ENCODE data around the gene MED27. TPM values are rescaled to one million over a fixed set of nuclear protein-coding genes. Genes with fewer than 3 reads are reported as not detected.

MED27 gene
- total RNA-seq, 1 experiment from 2014 or later: 38.4 TPM

- Histone ChIP-seq H3K79me2 (ENCODE audit: low read length) (peaks cover 80% of the 10 kb centered on the region), H3K9ac (ENCODE audit: low read length) (no peak overlapping the region), H3K4me3 (ENCODE audit: low read length) (no peak overlapping the region), H3K4me2 (ENCODE audit: low read length) (no peak overlapping the region), H3K9me2 (replicated peaks; ENCODE audit: low read length) (no peaks in the 10 kb centered on the region), H2AFZ (ENCODE audit: low read length) (no peak overlapping the region), H3K9me3 (ENCODE audit: low read length) (no peaks in the 10 kb centered on the region), H3K27me3 (ENCODE audit: low read length) (no peaks in the 10 kb centered on the region), H3K36me3 (ENCODE audit: low read depth, low read length) (no peaks in the 10 kb centered on the region), H3K27ac (ENCODE audit: low read length) (no peak overlapping the region), H3K4me1 (ENCODE audit: insufficient read depth, low read length) (peaks cover 12% of the 10 kb centered on the region; the same call in 1 of the 2 replicates), H3F3A (ENCODE audit: low read length, unreplicated experiment) (no peaks in the 10 kb centered on the region), H4K20me1 (ENCODE audit: low read length) (0 out of 2 replicates have a peak, but pooled peaks cover 3% of the 10 kb centered on the region)
- no peak for ATAC-seq
- no peak for TF ChIP-seq EZH2phosphoT487 (IDR thresholded peaks at IDR 0.05; ENCODE audit: borderline replicate concordance, low read length)
- TF ChIP-seq, protein P1, sequence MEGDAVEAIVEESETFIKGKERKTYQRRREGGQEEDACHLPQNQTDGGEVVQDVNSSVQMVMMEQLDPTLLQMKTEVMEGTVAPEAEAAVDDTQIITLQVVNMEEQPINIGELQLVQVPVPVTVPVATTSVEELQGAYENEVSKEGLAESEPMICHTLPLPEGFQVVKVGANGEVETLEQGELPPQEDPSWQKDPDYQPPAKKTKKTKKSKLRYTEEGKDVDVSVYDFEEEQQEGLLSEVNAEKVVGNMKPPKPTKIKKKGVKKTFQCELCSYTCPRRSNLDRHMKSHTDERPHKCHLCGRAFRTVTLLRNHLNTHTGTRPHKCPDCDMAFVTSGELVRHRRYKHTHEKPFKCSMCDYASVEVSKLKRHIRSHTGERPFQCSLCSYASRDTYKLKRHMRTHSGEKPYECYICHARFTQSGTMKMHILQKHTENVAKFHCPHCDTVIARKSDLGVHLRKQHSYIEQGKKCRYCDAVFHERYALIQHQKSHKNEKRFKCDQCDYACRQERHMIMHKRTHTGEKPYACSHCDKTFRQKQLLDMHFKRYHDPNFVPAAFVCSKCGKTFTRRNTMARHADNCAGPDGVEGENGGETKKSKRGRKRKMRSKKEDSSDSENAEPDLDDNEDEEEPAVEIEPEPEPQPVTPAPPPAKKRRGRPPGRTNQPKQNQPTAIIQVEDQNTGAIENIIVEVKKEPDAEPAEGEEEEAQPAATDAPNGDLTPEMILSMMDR (conservative IDR thresholded peaks at IDR 0.05; ENCODE audit: low read depth, low read length): no peak
- no peak for TF ChIP-seq EZH2 (IDR thresholded peaks at IDR 0.05; ENCODE audit: low read length, unreplicated experiment)
- DNase-seq: no peak
- ChIA-PET CTCF (interaction anchor here (0.6 kb wide), 1 partner anchor 18 kb away, joined by 12 read pairs; no protein-coding TSS in a partner anchor), POLR2A (ENCODE audit: unreplicated experiment) (no interaction called here)
- BruUV-seq (replicated peaks): no TSS peak
- intact Hi-C loops (cut with micrococcal nuclease): no loop called here
Measured at GRCh38 chr9:132018957-132019405, 60.7 kb downstream of the MED27 start.

GRCh38 chr9:132016456-132016855 is 63.2 kb downstream of the MED27 start:
- H3F3A ChIP-seq (ENCODE audit: low read length, unreplicated experiment): no peaks in the 10 kb centered on the region
- BruUV-seq (replicated peaks): no TSS peak
- no peak for TF ChIP-seq EZH2 (IDR thresholded peaks at IDR 0.05; ENCODE audit: low read length, unreplicated experiment)
- no peak for TF ChIP-seq EZH2phosphoT487 (IDR thresholded peaks at IDR 0.05; ENCODE audit: borderline replicate concordance, low read length)
- TF ChIP-seq, protein P1 (conservative IDR thresholded peaks at IDR 0.05; ENCODE audit: low read depth, low read length): no peak

GRCh38 chr9:132015866-132016265 is 63.8 kb downstream of the MED27 start:
- BruUV-seq (replicated peaks): no TSS peak
- H4K20me1 ChIP-seq (ENCODE audit: low read length): 0 out of 2 replicates have a peak, but pooled peaks cover 1% of the 10 kb centered on the region
- CTCF ChIA-PET: no interaction called here

More at GRCh38 chr9:132016456-132016855, 63.2 kb downstream of the MED27 start:
- Histone ChIP-seq H2AFZ (ENCODE audit: low read length) (no peak overlapping the region), H3K4me1 (ENCODE audit: insufficient read depth, low read length) (peaks cover 16% of the 10 kb centered on the region), H3K9me3 (ENCODE audit: low read length) (no peaks in the 10 kb centered on the region), H3K4me3 (ENCODE audit: low read length) (no peak overlapping the region), H3K9me2 (replicated peaks; ENCODE audit: low read length) (no peaks in the 10 kb centered on the region), H3K27ac (ENCODE audit: low read length) (no peak overlapping the region), H3K9ac (ENCODE audit: low read length) (no peak overlapping the region), H3K79me2 (ENCODE audit: low read length) (peaks cover 54% of the 10 kb centered on the region), H3K4me2 (ENCODE audit: low read length) (no peak overlapping the region), H4K20me1 (ENCODE audit: low read length) (0 out of 2 replicates have a peak, but pooled peaks cover 3% of the 10 kb centered on the region), H3K36me3 (ENCODE audit: low read depth, low read length) (peaks cover 14% of the 10 kb centered on the region), H3K27me3 (ENCODE audit: low read length) (no peaks in the 10 kb centered on the region)
- ChIA-PET CTCF (no interaction called here), POLR2A (ENCODE audit: unreplicated experiment) (no interaction called here)
- ATAC-seq: no peak
- intact Hi-C loops (cut with micrococcal nuclease): no loop called here
- DNase-seq: no peak

More at GRCh38 chr9:132015866-132016265, 63.8 kb downstream of the MED27 start:
- no peak overlapping the region for H3K9ac ChIP-seq (ENCODE audit: low read length)
- H3K9me2 ChIP-seq (replicated peaks; ENCODE audit: low read length): no peaks in the 10 kb centered on the region
- peaks cover 11% of the 10 kb centered on the region for H3K4me1 ChIP-seq (ENCODE audit: insufficient read depth, low read length)
- no peak for TF ChIP-seq EZH2phosphoT487 (IDR thresholded peaks at IDR 0.05; ENCODE audit: borderline replicate concordance, low read length)
- TF ChIP-seq EZH2 (IDR thresholded peaks at IDR 0.05; ENCODE audit: low read length, unreplicated experiment): no peak
- TF ChIP-seq, protein P1 (conservative IDR thresholded peaks at IDR 0.05; ENCODE audit: low read depth, low read length): no peak
- no peak overlapping the region for H3K4me3 ChIP-seq (ENCODE audit: low read length)
- no peak overlapping the region for H3K4me2 ChIP-seq (ENCODE audit: low read length)
- intact Hi-C loops (cut with micrococcal nuclease): no loop called here
- no peaks in the 10 kb centered on the region for H3K27me3 ChIP-seq (ENCODE audit: low read length)
- no peak overlapping the region for H2AFZ ChIP-seq (ENCODE audit: low read length)
- H3K79me2 ChIP-seq (ENCODE audit: low read length): peaks cover 54% of the 10 kb centered on the region
- no peak for ATAC-seq
- DNase-seq: no peak
- no peak overlapping the region for H3K27ac ChIP-seq (ENCODE audit: low read length)
- H3K9me3 ChIP-seq (ENCODE audit: low read length): no peaks in the 10 kb centered on the region
- POLR2A ChIA-PET (ENCODE audit: unreplicated experiment): no interaction called here
- peaks cover 19% of the 10 kb centered on the region for H3K36me3 ChIP-seq (ENCODE audit: low read depth, low read length)
- no peaks in the 10 kb centered on the region for H3F3A ChIP-seq (ENCODE audit: low read length, unreplicated experiment)
